ENCODE data around the gene RNF44. TPM values are rescaled to one million over a fixed set of nuclear protein-coding genes. Genes with fewer than 3 reads are reported as not detected.
A peak's percentile ranks its signal among the peaks of the same experiment; 100 is the strongest.

RNF44 gene
- total and polyA plus RNA-seq, 3 experiments from 2014 or later: 4.3 to 56.8 (median 54.6) TPM

- Histone ChIP-seq H3K4me1 (ENCODE audit: insufficient read depth, low read length) (peaks cover 15% of the 10 kb centered on the region), H3K27ac (ENCODE audit: low read depth, low read length) (no peak overlapping the region), H3K4me3 (ENCODE audit: low read length) (no peak overlapping the region), H3K27me3 (ENCODE audit: insufficient read depth, low read length, poor library complexity, severe bottlenecking) (no peaks in the 10 kb centered on the region), H3K36me3 (ENCODE audit: insufficient read depth, low read length) (no peaks in the 10 kb centered on the region), H3K9me3 (ENCODE audit: low read length) (no peaks in the 10 kb centered on the region)
- H3K4me3 Mint-ChIP-seq: no peak overlapping the region
- H3K36me3 Mint-ChIP-seq: peaks cover 0 to 3% (median 2%) of the 10 kb centered on the region in 3 donors
- H3K9me3 Mint-ChIP-seq: no peaks in the 10 kb centered on the region
- DNase-seq: no peak
- ChIA-PET POLR2A (no interaction called here), CTCF (no interaction called here)
- H3K27me3 Mint-ChIP-seq: no peaks in the 10 kb centered on the region
- peak overlapping the region in 4 of 8 donors; percentile 46 to 64 (median 52) for H3K27ac Mint-ChIP-seq
- H3K4me1 Mint-ChIP-seq: peaks cover 15 to 24% (median 17%) of the 10 kb centered on the region in 3 donors
Observed at GRCh38 chr5:176514244-176514950, 22.8 kb downstream of the RNF44 start.

GRCh38 chr5:176513788-176514187 lies 23.4 kb downstream of the RNF44 start:
- no peaks in the 10 kb centered on the region for H3K9me3 ChIP-seq (ENCODE audit: low read length)
- CTCF ChIA-PET: no interaction called here

GRCh38 chr5:176508603-176509002 lies 28.6 kb downstream of the RNF44 start:
- POLR2A ChIA-PET: interaction anchor here (1.0 kb wide), 1 partner anchor 26 kb away, joined by 3 read pairs; no protein-coding TSS in a partner anchor
- H3K27me3 Mint-ChIP-seq: no peaks in the 10 kb centered on the region
- H3K4me3 Mint-ChIP-seq: no peak overlapping the region

More at GRCh38 chr5:176513788-176514187, 23.4 kb downstream of the RNF44 start:
- H3K4me3 Mint-ChIP-seq: no peak overlapping the region
- H3K4me1 Mint-ChIP-seq: peaks cover 15 to 24% (median 17%) of the 10 kb centered on the region in 3 donors
- no peak for DNase-seq
- H3K27ac Mint-ChIP-seq: peak overlapping the region in 2 of 8 donors; percentile 46 to 47
- H3K27ac ChIP-seq (ENCODE audit: low read depth, low read length): no peak overlapping the region
- no peaks in the 10 kb centered on the region for H3K36me3 ChIP-seq (ENCODE audit: insufficient read depth, low read length)
- H3K4me1 ChIP-seq (ENCODE audit: insufficient read depth, low read length): peaks cover 15% of the 10 kb centered on the region
- H3K27me3 ChIP-seq (ENCODE audit: insufficient read depth, low read length, poor library complexity, severe bottlenecking): no peaks in the 10 kb centered on the region
- no peaks in the 10 kb centered on the region for H3K9me3 Mint-ChIP-seq
- H3K36me3 Mint-ChIP-seq: peaks cover 0 to 8% (median 2%) of the 10 kb centered on the region in 3 donors
- no peaks in the 10 kb centered on the region for H3K27me3 Mint-ChIP-seq
- POLR2A ChIA-PET: no interaction called here
- no peak overlapping the region for H3K4me3 ChIP-seq (ENCODE audit: low read length)

GRCh38 chr5:176507911-176508310 lies 29.3 kb downstream of the RNF44 start:
- ChIA-PET POLR2A (interaction anchor here (1.0 kb wide), 1 partner anchor 27 kb away, joined by 3 read pairs; no protein-coding TSS in a partner anchor), CTCF (interaction anchor here (1.2 to 1.7 kb wide), 2 partner anchors 27 to 91 kb away, joined by 3 to 4 read pairs; partner anchors contain the start of gene CLTB)
- no peak overlapping the region for H3K4me3 Mint-ChIP-seq
- peaks cover 0 to 4% (median 0%) of the 10 kb centered on the region in 3 donors for H3K4me1 Mint-ChIP-seq
- no peak overlapping the region for H3K27ac ChIP-seq (ENCODE audit: low read depth, low read length)
- H3K36me3 Mint-ChIP-seq: peaks cover 4 to 61% (median 23%) of the 10 kb centered on the region in 3 donors
- peaks cover 23% of the 10 kb centered on the region for H3K36me3 ChIP-seq (ENCODE audit: insufficient read depth, low read length)
- H3K4me1 ChIP-seq (ENCODE audit: insufficient read depth, low read length): no peaks in the 10 kb centered on the region
- H3K27ac Mint-ChIP-seq: peak overlapping the region in 2 of 8 donors; percentile 5 to 36
- H3K4me3 ChIP-seq (ENCODE audit: low read length): no peak overlapping the region
- H3K9me3 Mint-ChIP-seq: no peaks in the 10 kb centered on the region
- no peaks in the 10 kb centered on the region for H3K27me3 Mint-ChIP-seq
- no peak for DNase-seq
- H3K9me3 ChIP-seq (ENCODE audit: low read length): no peaks in the 10 kb centered on the region
- no peaks in the 10 kb centered on the region for H3K27me3 ChIP-seq (ENCODE audit: insufficient read depth, low read length, poor library complexity, severe bottlenecking)

More at GRCh38 chr5:176508603-176509002, 28.6 kb downstream of the RNF44 start:
- peaks cover 4 to 56% (median 20%) of the 10 kb centered on the region in 3 donors for H3K36me3 Mint-ChIP-seq
- DNase-seq: no peak
- peaks cover 23% of the 10 kb centered on the region for H3K36me3 ChIP-seq (ENCODE audit: insufficient read depth, low read length)
- H3K4me1 ChIP-seq (ENCODE audit: insufficient read depth, low read length): no peaks in the 10 kb centered on the region
- no peaks in the 10 kb centered on the region for H3K9me3 ChIP-seq (ENCODE audit: low read length)
- no peaks in the 10 kb centered on the region for H3K9me3 Mint-ChIP-seq
- no peak overlapping the region for H3K27ac ChIP-seq (ENCODE audit: low read depth, low read length)
- CTCF ChIA-PET: interaction anchor here (1.3 to 1.7 kb wide), 2 partner anchors 27 to 60 kb away, joined by 3 to 4 read pairs; no protein-coding TSS in a partner anchor
- H3K27me3 ChIP-seq (ENCODE audit: insufficient read depth, low read length, poor library complexity, severe bottlenecking): no peaks in the 10 kb centered on the region
- H3K27ac Mint-ChIP-seq: peak overlapping the region in 4 of 8 donors; percentile 17 to 61 (median 41)
- H3K4me3 ChIP-seq (ENCODE audit: low read length): no peak overlapping the region
- H3K4me1 Mint-ChIP-seq: peaks cover 0 to 5% (median 0%) of the 10 kb centered on the region in 3 donors

- ChIA-PET POLR2A (no interaction called here), CTCF (no interaction called here)
- H3K9me3 ChIP-seq (ENCODE audit: low read length): no peaks in the 10 kb centered on the region
- peaks cover 9 to 83% (median 37%) of the 10 kb centered on the region in 3 donors for H3K36me3 Mint-ChIP-seq
- no peaks in the 10 kb centered on the region for H3K9me3 Mint-ChIP-seq
- no peak overlapping the region for H3K4me3 Mint-ChIP-seq
- no peak overlapping the region for H3K4me3 ChIP-seq (ENCODE audit: low read length)
- no peaks in the 10 kb centered on the region for H3K4me1 Mint-ChIP-seq
- no peak overlapping the region for H3K27ac ChIP-seq (ENCODE audit: low read depth, low read length)
- H3K4me1 ChIP-seq (ENCODE audit: insufficient read depth, low read length): no peaks in the 10 kb centered on the region
- no peak for DNase-seq
- peaks cover 49% of the 10 kb centered on the region for H3K36me3 ChIP-seq (ENCODE audit: insufficient read depth, low read length)
- no peaks in the 10 kb centered on the region for H3K27me3 Mint-ChIP-seq
- peak overlapping the region in 1 of 8 donors; percentile 61 for H3K27ac Mint-ChIP-seq
- H3K27me3 ChIP-seq (ENCODE audit: insufficient read depth, low read length, poor library complexity, severe bottlenecking): no peaks in the 10 kb centered on the region
Observed at GRCh38 chr5:176503496-176503895, 33.7 kb downstream of the RNF44 start.

- Histone ChIP-seq H3K36me3 (ENCODE audit: insufficient read depth, low read length) (peaks cover 56% of the 10 kb centered on the region), H3K27me3 (ENCODE audit: insufficient read depth, low read length, poor library complexity, severe bottlenecking) (no peaks in the 10 kb centered on the region), H3K27ac (ENCODE audit: low read depth, low read length) (no peak overlapping the region), H3K4me3 (ENCODE audit: low read length) (no peak overlapping the region), H3K4me1 (ENCODE audit: insufficient read depth, low read length) (no peaks in the 10 kb centered on the region), H3K9me3 (ENCODE audit: low read length) (no peaks in the 10 kb centered on the region)
- H3K4me1 Mint-ChIP-seq: no peaks in the 10 kb centered on the region
- no peaks in the 10 kb centered on the region for H3K27me3 Mint-ChIP-seq
- peaks cover 9 to 83% (median 33%) of the 10 kb centered on the region in 3 donors for H3K36me3 Mint-ChIP-seq
- H3K4me3 Mint-ChIP-seq: no peak overlapping the region
- no peak for DNase-seq
- H3K9me3 Mint-ChIP-seq: no peaks in the 10 kb centered on the region
- CTCF ChIA-PET: interaction anchor here (1.3 to 1.5 kb wide), 2 partner anchors 12 to 53 kb away, joined by 3 to 4 read pairs; partner anchors contain the start of gene FAF2
- POLR2A ChIA-PET: no interaction called here
- peak overlapping the region in 1 of 8 donors; percentile 58 for H3K27ac Mint-ChIP-seq
Observed at GRCh38 chr5:176501333-176501732, 35.9 kb downstream of the RNF44 start.

GRCh38 chr5:176500511-176500910 lies 36.7 kb downstream of the RNF44 start:
- peak overlapping the region in 2 of 8 donors; percentile 3 to 78 for H3K27ac Mint-ChIP-seq
- Histone ChIP-seq H3K36me3 (ENCODE audit: insufficient read depth, low read length) (peaks cover 64% of the 10 kb centered on the region), H3K27me3 (ENCODE audit: insufficient read depth, low read length, poor library complexity, severe bottlenecking) (no peaks in the 10 kb centered on the region), H3K9me3 (ENCODE audit: low read length) (no peaks in the 10 kb centered on the region), H3K27ac (ENCODE audit: low read depth, low read length) (no peak overlapping the region), H3K4me1 (ENCODE audit: insufficient read depth, low read length) (no peaks in the 10 kb centered on the region), H3K4me3 (ENCODE audit: low read length) (no peak overlapping the region)
- no peaks in the 10 kb centered on the region for H3K9me3 Mint-ChIP-seq
- H3K27me3 Mint-ChIP-seq: no peaks in the 10 kb centered on the region
- no peak for DNase-seq
- ChIA-PET POLR2A (no interaction called here), CTCF (interaction anchor here (1.1 to 1.3 kb wide), 2 partner anchors 12 to 43 kb away, joined by 3 read pairs; no protein-coding TSS in a partner anchor)
- H3K4me1 Mint-ChIP-seq: no peaks in the 10 kb centered on the region
- H3K36me3 Mint-ChIP-seq: peaks cover 9 to 84% (median 33%) of the 10 kb centered on the region in 3 donors
- H3K4me3 Mint-ChIP-seq: no peak overlapping the region

- Histone ChIP-seq H3K27me3 (ENCODE audit: insufficient read depth, low read length, poor library complexity, severe bottlenecking) (no peaks in the 10 kb centered on the region), H3K36me3 (ENCODE audit: insufficient read depth, low read length) (peaks cover 60% of the 10 kb centered on the region), H3K9me3 (ENCODE audit: low read length) (no peaks in the 10 kb centered on the region), H3K27ac (ENCODE audit: low read depth, low read length) (no peak overlapping the region), H3K4me1 (ENCODE audit: insufficient read depth, low read length) (no peaks in the 10 kb centered on the region), H3K4me3 (ENCODE audit: low read length) (no peak overlapping the region)
- no peaks in the 10 kb centered on the region for H3K27me3 Mint-ChIP-seq
- H3K4me1 Mint-ChIP-seq: no peaks in the 10 kb centered on the region
- CTCF ChIA-PET: interaction anchor here (1.1 kb wide), 1 partner anchor 44 kb away, joined by 3 read pairs; no protein-coding TSS in a partner anchor
- H3K9me3 Mint-ChIP-seq: no peaks in the 10 kb centered on the region
- H3K36me3 Mint-ChIP-seq: peaks cover 8 to 80% (median 30%) of the 10 kb centered on the region in 3 donors
- DNase-seq: no peak
- peak overlapping the region in 1 of 8 donors; percentile 64 for H3K27ac Mint-ChIP-seq
- POLR2A ChIA-PET: no interaction called here
- H3K4me3 Mint-ChIP-seq: no peak overlapping the region
Observed at GRCh38 chr5:176499273-176499672, 37.9 kb downstream of the RNF44 start.
